ENCODE measurements around the gene DCBLD2.

DCBLD2 gene

GRCh38 chr3:98901392-98902350 is at the start of gene DCBLD2:
Gene DCBLD2, minus strand, starts transcription at chr3:98901695. Its CDS starts 369 bp downstream, at chr3:98901326.
- H3K4me3 ChIP-seq (ENCODE audit: low read depth in 1 of 5, low read length in 5 of 5) = peak within 1 kb of the TSS; percentile 79 to 94 (median 83)
- H3K27ac ChIP-seq (ENCODE audit: low read depth, low read length) = peak within 1 kb of the TSS; percentile 75
- H3K4me1 ChIP-seq (ENCODE audit: control insufficient read depth in 5 of 5, insufficient read depth in 5 of 5, low read length in 5 of 5) = peaks cover 0 to 32% (median 24%) of the 10 kb centered on the region in 5 donors
- H3K9me3 ChIP-seq (ENCODE audit: control insufficient read depth in 5 of 5, low read length in 5 of 5) = no peaks in the 10 kb centered on the region
- peak within 1 kb of the TSS; percentile 38 to 92 (median 83) for H3K9ac ChIP-seq (ENCODE audit: low read length in 5 of 5)
- H3K27me3 ChIP-seq (ENCODE audit: control insufficient read depth in 5 of 5, insufficient read depth in 4 of 5, low read length in 5 of 5) = no peaks in the 10 kb centered on the region
- H3K36me3 ChIP-seq (ENCODE audit: control insufficient read depth in 5 of 5, insufficient read depth in 5 of 5, low read length in 5 of 5) = no peaks in the 10 kb centered on the region

DNA sequence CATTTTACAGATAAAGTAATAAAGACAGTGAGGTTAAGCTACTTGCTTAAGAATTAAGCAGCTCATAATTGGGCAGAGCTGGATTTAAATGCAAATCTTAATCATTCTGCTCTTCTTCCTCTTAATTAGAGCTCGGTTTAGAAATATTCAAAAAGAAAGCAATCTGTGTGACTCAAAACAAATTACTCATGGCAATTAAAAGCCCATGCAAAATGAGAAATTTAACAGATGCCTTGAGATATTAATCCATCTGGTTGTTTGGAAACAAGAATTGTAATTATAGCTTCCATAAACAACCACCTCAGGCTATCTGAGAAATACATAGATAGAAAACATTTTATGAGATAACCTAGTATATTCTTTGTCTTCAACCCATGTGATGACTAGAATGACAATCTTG is 44.2 kb upstream of the DCBLD2 start:
- Histone ChIP-seq H3K9ac (ENCODE audit: low read length in 5 of 5) (no peak overlapping the region), H3K36me3 (ENCODE audit: control insufficient read depth in 5 of 5, insufficient read depth in 5 of 5, low read length in 5 of 5) (no peaks in the 10 kb centered on the region), H3K27me3 (ENCODE audit: control insufficient read depth in 5 of 5, insufficient read depth in 4 of 5, low read length in 5 of 5) (no peaks in the 10 kb centered on the region), H3K4me1 (ENCODE audit: control insufficient read depth in 5 of 5, insufficient read depth in 5 of 5, low read length in 5 of 5) (no peaks in the 10 kb centered on the region), H3K4me3 (ENCODE audit: low read depth in 1 of 5, low read length in 5 of 5) (no peak overlapping the region), H3K27ac (ENCODE audit: low read depth, low read length) (no peak overlapping the region), H3K9me3 (ENCODE audit: control insufficient read depth in 5 of 5, low read length in 5 of 5) (no peaks in the 10 kb centered on the region)

DNA sequence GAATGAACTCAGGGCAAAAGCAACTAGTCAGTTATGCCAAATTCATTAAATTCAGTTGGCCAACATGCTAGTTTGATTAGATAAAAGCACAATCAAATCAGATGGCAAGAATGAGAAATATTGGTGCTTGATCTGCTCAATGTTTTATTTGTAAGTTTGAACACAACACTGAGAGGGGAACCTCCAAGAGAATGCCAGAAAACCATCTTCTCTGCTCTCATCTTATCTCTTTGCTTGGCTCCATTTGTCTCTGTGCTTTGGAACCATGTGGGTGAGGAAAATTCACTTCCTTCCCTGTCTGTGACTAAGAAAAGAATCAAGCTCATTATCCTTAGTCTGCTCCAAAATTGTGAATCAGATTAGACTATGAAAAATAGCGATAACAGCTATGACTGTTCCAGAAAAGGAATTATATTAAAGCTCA is 43.6 kb upstream of the DCBLD2 start:
- Histone ChIP-seq H3K27ac (ENCODE audit: low read depth, low read length) (no peak overlapping the region), H3K4me3 (ENCODE audit: low read depth in 1 of 5, low read length in 5 of 5) (no peak overlapping the region), H3K4me1 (ENCODE audit: control insufficient read depth in 5 of 5, insufficient read depth in 5 of 5, low read length in 5 of 5) (no peaks in the 10 kb centered on the region), H3K9ac (ENCODE audit: low read length in 5 of 5) (no peak overlapping the region), H3K9me3 (ENCODE audit: control insufficient read depth in 5 of 5, low read length in 5 of 5) (no peaks in the 10 kb centered on the region), H3K36me3 (ENCODE audit: control insufficient read depth in 5 of 5, insufficient read depth in 5 of 5, low read length in 5 of 5) (no peaks in the 10 kb centered on the region), H3K27me3 (ENCODE audit: control insufficient read depth in 5 of 5, insufficient read depth in 4 of 5, low read length in 5 of 5) (no peaks in the 10 kb centered on the region)

- Histone ChIP-seq H3K27me3 (ENCODE audit: control insufficient read depth in 5 of 5, insufficient read depth in 4 of 5, low read length in 5 of 5) (no peaks in the 10 kb centered on the region), H3K9ac (ENCODE audit: low read length in 5 of 5) (no peak overlapping the region), H3K27ac (ENCODE audit: low read depth, low read length) (no peak overlapping the region), H3K9me3 (ENCODE audit: control insufficient read depth in 5 of 5, low read length in 5 of 5) (peaks cover 0 to 16% (median 8%) of the 10 kb centered on the region in 5 donors), H3K4me3 (ENCODE audit: low read depth in 1 of 5, low read length in 5 of 5) (no peak overlapping the region), H3K36me3 (ENCODE audit: control insufficient read depth in 5 of 5, insufficient read depth in 5 of 5, low read length in 5 of 5) (no peaks in the 10 kb centered on the region), H3K4me1 (ENCODE audit: control insufficient read depth in 5 of 5, insufficient read depth in 5 of 5, low read length in 5 of 5) (no peaks in the 10 kb centered on the region)
These were observed 28.9 kb upstream of the DCBLD2 start for GRCh38 chr3:98930413-98930812.

DNA sequence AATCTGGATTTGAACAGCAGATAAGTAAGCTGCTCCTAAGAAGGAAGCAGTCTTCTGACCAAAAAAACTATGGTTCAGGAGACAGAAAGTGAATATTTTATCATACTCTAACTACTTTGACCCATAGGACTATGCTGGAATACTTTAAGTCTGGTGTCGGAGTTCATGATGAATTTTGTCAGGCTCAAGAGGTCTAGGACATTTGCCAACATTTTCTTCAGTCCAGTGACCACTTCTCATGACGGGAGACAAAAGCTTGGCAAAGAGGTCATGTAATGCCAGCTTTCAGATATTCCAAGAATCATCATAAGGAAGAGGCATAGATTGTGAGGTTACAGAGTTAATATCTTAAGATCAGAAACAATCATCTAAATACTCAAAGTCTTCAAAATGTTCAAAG is 20.5 kb upstream of the DCBLD2 start:
- H3K27ac ChIP-seq (ENCODE audit: low read depth, low read length) = no peak overlapping the region
- no peaks in the 10 kb centered on the region for H3K9me3 ChIP-seq (ENCODE audit: control insufficient read depth in 5 of 5, low read length in 5 of 5)
- no peaks in the 10 kb centered on the region for H3K4me1 ChIP-seq (ENCODE audit: control insufficient read depth in 5 of 5, insufficient read depth in 5 of 5, low read length in 5 of 5)
- H3K9ac ChIP-seq (ENCODE audit: low read length in 5 of 5) = no peak overlapping the region
- H3K4me3 ChIP-seq (ENCODE audit: low read depth in 1 of 5, low read length in 5 of 5) = no peak overlapping the region
- H3K36me3 ChIP-seq (ENCODE audit: control insufficient read depth in 5 of 5, insufficient read depth in 5 of 5, low read length in 5 of 5) = no peaks in the 10 kb centered on the region
- peaks cover 0 to 2% (median 0%) of the 10 kb centered on the region in 5 donors for H3K27me3 ChIP-seq (ENCODE audit: control insufficient read depth in 5 of 5, insufficient read depth in 4 of 5, low read length in 5 of 5)

GRCh38 chr3:98920166-98920565 is 18.7 kb upstream of the DCBLD2 start:
- no peaks in the 10 kb centered on the region for H3K4me1 ChIP-seq (ENCODE audit: control insufficient read depth in 5 of 5, insufficient read depth in 5 of 5, low read length in 5 of 5)

DNA sequence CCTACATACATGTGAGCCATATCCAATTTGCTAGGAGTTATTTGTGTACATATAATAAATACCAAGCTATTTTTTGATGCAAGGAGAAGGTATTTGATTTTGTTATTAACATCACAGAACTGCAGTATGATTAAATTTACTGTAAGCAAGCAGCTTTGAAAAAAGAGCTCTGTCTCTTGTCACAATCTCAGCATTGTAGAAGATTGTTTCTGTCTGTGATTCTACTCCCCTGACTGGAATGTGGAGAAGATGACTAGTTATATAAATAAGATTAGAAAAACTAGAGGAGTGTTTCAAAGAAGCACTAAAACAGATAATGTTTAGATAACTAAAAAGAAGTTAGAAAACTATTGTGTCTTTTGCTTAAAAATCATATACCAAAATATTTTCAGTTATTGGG is 17.1 kb upstream of the DCBLD2 start:
- Histone ChIP-seq H3K9me3 (ENCODE audit: control insufficient read depth in 5 of 5, low read length in 5 of 5) (no peaks in the 10 kb centered on the region), H3K27me3 (ENCODE audit: control insufficient read depth in 5 of 5, insufficient read depth in 4 of 5, low read length in 5 of 5) (peaks cover 0 to 2% (median 0%) of the 10 kb centered on the region in 5 donors)

More at GRCh38 chr3:98920166-98920565, 18.7 kb upstream of the DCBLD2 start:
- no peaks in the 10 kb centered on the region for H3K9me3 ChIP-seq (ENCODE audit: control insufficient read depth in 5 of 5, low read length in 5 of 5)
- no peak overlapping the region for H3K27ac ChIP-seq (ENCODE audit: low read depth, low read length)
- H3K4me3 ChIP-seq (ENCODE audit: low read depth in 1 of 5, low read length in 5 of 5) = no peak overlapping the region
- H3K9ac ChIP-seq (ENCODE audit: low read length in 5 of 5) = no peak overlapping the region
- peaks cover 0 to 2% (median 0%) of the 10 kb centered on the region in 5 donors for H3K27me3 ChIP-seq (ENCODE audit: control insufficient read depth in 5 of 5, insufficient read depth in 4 of 5, low read length in 5 of 5)
- no peaks in the 10 kb centered on the region for H3K36me3 ChIP-seq (ENCODE audit: control insufficient read depth in 5 of 5, insufficient read depth in 5 of 5, low read length in 5 of 5)

DNA sequence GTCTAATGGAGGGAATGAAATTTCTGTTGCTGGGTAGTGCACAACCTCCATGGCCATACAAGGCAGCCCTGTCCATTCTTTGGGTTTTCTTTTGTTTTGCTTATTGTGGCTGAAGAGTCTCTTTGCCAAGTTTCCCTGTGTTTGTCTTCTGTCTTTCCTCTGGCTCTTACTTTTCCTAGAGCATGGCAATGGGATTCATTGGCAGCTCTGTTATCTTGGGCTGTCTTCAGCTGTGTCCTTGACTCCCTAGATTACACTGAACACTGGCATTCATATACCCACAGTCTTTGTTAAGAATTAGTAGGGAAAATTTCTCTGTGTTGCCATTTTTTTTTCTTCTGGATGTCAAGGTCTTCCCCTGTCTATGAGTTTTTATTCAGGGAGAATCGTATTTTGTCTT is 16.1 kb upstream of the DCBLD2 start:
- Histone ChIP-seq H3K27ac (ENCODE audit: low read depth, low read length) (no peak overlapping the region), H3K4me1 (ENCODE audit: control insufficient read depth in 5 of 5, insufficient read depth in 5 of 5, low read length in 5 of 5) (no peaks in the 10 kb centered on the region)

More for the DNA sequence above, 17.1 kb upstream of the DCBLD2 start:
- Histone ChIP-seq H3K9ac (ENCODE audit: low read length in 5 of 5) (no peak overlapping the region), H3K36me3 (ENCODE audit: control insufficient read depth in 5 of 5, insufficient read depth in 5 of 5, low read length in 5 of 5) (no peaks in the 10 kb centered on the region), H3K4me1 (ENCODE audit: control insufficient read depth in 5 of 5, insufficient read depth in 5 of 5, low read length in 5 of 5) (no peaks in the 10 kb centered on the region), H3K27ac (ENCODE audit: low read depth, low read length) (no peak overlapping the region), H3K4me3 (ENCODE audit: low read depth in 1 of 5, low read length in 5 of 5) (no peak overlapping the region)

DNA sequence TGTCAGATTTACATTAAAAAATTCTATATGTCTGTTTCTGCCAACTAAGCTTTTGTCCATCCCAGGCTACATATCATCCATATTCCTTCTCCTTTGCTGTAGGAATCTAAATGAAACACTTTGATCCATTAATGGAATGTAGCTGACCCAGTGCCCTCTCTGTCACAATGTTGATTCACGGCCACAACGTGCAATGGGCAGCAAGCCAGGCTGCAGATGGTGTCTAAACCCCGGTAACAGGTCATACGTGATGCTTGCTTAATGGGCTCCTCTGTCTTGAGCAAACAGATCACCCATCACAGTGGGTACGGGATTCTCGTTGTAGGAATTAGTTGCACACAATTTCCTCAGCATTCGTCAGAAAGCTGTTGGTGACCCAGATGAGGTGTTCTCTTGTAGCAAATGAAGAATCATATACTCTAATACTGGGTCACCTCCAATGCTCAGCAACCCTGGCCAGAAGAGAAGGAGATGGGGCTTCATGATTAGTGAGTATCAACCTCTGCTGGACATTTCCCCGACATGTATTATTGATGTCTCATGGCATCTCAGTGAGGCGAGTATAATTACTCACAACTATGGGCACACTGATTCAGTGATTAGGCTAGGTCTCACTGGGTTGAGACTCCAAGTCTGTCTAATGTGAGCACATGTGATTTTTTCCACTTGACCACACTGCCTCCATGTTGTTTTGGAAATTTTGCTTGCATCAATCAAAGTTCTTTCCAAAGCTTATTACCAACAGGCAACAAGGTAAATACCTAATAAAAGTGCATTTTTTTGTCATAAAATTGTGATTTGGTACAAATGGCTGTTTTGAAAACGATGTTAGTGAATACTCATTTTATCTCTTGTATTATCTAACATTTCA is 12.9 kb upstream of the DCBLD2 start:
- H3K36me3 ChIP-seq (ENCODE audit: control insufficient read depth in 5 of 5, insufficient read depth in 5 of 5, low read length in 5 of 5) = no peaks in the 10 kb centered on the region
- H3K9me3 ChIP-seq (ENCODE audit: control insufficient read depth in 5 of 5, low read length in 5 of 5) = peaks cover 0 to 6% (median 0%) of the 10 kb centered on the region in 5 donors
- H3K9ac ChIP-seq (ENCODE audit: low read length in 5 of 5) = no peak overlapping the region
- no peak overlapping the region for H3K4me3 ChIP-seq (ENCODE audit: low read depth in 1 of 5, low read length in 5 of 5)
- H3K27me3 ChIP-seq (ENCODE audit: control insufficient read depth in 5 of 5, insufficient read depth in 4 of 5, low read length in 5 of 5) = no peaks in the 10 kb centered on the region
- no peak overlapping the region for H3K27ac ChIP-seq (ENCODE audit: low read depth, low read length)
- H3K4me1 ChIP-seq (ENCODE audit: control insufficient read depth in 5 of 5, insufficient read depth in 5 of 5, low read length in 5 of 5) = no peaks in the 10 kb centered on the region

More for the DNA sequence above, 16.1 kb upstream of the DCBLD2 start:
- Histone ChIP-seq H3K9me3 (ENCODE audit: control insufficient read depth in 5 of 5, low read length in 5 of 5) (no peaks in the 10 kb centered on the region), H3K27me3 (ENCODE audit: control insufficient read depth in 5 of 5, insufficient read depth in 4 of 5, low read length in 5 of 5) (peaks cover 0 to 2% (median 0%) of the 10 kb centered on the region in 5 donors), H3K9ac (ENCODE audit: low read length in 5 of 5) (no peak overlapping the region), H3K36me3 (ENCODE audit: control insufficient read depth in 5 of 5, insufficient read depth in 5 of 5, low read length in 5 of 5) (no peaks in the 10 kb centered on the region), H3K4me3 (ENCODE audit: low read depth in 1 of 5, low read length in 5 of 5) (no peak overlapping the region)
